SK-N-SH (cell line): Measurements from ENCODE around the gene KRTAP12-1. TPM values are rescaled to one million over a fixed set of nuclear protein-coding genes. Genes with fewer than 3 reads are reported as not detected.

ENCODE experiments used
- CTCF ChIA-PET: fragments of 300-600, 350-600 bp; formaldehyde crosslinking; extraction: SDS; loops from one replicate; lab custom pipeline; 2021; lab: Yijun Ruan, JAX
- POLR2A ChIA-PET: fragments of 350-600 bp; sonication (Branson Sonifier 250); formaldehyde crosslinking; extraction: SDS; loops from one replicate; lab custom pipeline; 2020; ENCODE audit warnings: antibody characterized with exemption, inconsistent platforms; lab: Yijun Ruan, JAX
- DNase-seq: peaks from one replicate; pipeline ENCODE4 v3.0.0; 2012
- H2AFZ ChIP-seq: fragments of 200-600 bp; sonication (generic); 2 replicates; pipeline ENCODE4 v1.8.1; 2016; ENCODE audit warnings: antibody characterized with exemption, mild to moderate bottlenecking, low read depth
- H3F3A ChIP-seq: fragments of 200-600 bp; sonication (generic); replicated peaks from 2 replicates; pipeline ENCODE3; 2016; ENCODE audit warnings: antibody characterized with exemption, mild to moderate bottlenecking; ENCODE audit not compliant: insufficient read depth
- H3K27ac ChIP-seq, 2 experiments: fragments of 200-500 bp in 1 of 2; fragments of 200-600 bp in 1 of 2; sonication (Bioruptor generic) in 1 of 2; sonication (generic), shearing (Covaris generic) in 1 of 2; 2 replicates each; pipeline versions ENCODE4 v1.5.1 to v1.6.1; 2014 to 2016; ENCODE audit warnings: low read depth in 2 of 2, inconsistent platforms in 1 of 2, low read length in 1 of 2, mild to moderate bottlenecking in 1 of 2, mixed read lengths in 1 of 2
- H3K27me3 ChIP-seq: fragments of 200-600 bp; sonication (generic), shearing (Covaris generic); 2 replicates; pipeline ENCODE4 v1.6.1; 2016; ENCODE audit warnings: mixed run types; ENCODE audit not compliant: insufficient read depth
- H3K36me3 ChIP-seq, 2 experiments: fragments of 200-500 bp in 1 of 2; fragments of 200-600 bp in 1 of 2; sonication (Bioruptor generic) in 1 of 2; sonication (generic) in 1 of 2; replicated peaks in 1 of 2; 2 replicates each; pipeline versions ENCODE3 to v1.5.1; 2014 to 2016; ENCODE audit warnings: low read length in 1 of 2, mild to moderate bottlenecking in 1 of 2; ENCODE audit not compliant: insufficient read depth in 2 of 2, control insufficient read depth in 1 of 2
- H3K4me1 ChIP-seq, 2 experiments: fragments of 200-500 bp in 1 of 2; fragments of 200-600 bp in 1 of 2; sonication (Bioruptor generic) in 1 of 2; sonication (generic), shearing (Covaris generic) in 1 of 2; 2 replicates each; pipeline versions ENCODE4 v1.5.1 to v1.6.1; 2014 to 2016; ENCODE audit warnings: low read depth in 1 of 2, low read length in 1 of 2, mixed run types in 1 of 2; ENCODE audit not compliant: insufficient read depth in 2 of 2, control insufficient read depth in 1 of 2
- H3K4me2 ChIP-seq: fragments of 200-600 bp; sonication (generic), shearing (Covaris generic); 2 replicates; pipeline ENCODE4 v1.6.1; 2017; ENCODE audit warnings: mixed run types
- H3K4me3 ChIP-seq, 2 experiments: fragments of 200-500 bp in 1 of 2; fragments of 200-600 bp in 1 of 2; sonication (Bioruptor generic) in 1 of 2; sonication (generic), shearing (Covaris generic) in 1 of 2; 2 replicates each; pipeline versions ENCODE4 v1.5.1 to v1.8.1; 2014 to 2016; ENCODE audit warnings: low read depth in 2 of 2, inconsistent platforms in 1 of 2, low read length in 1 of 2, mild to moderate bottlenecking in 1 of 2, mixed read lengths in 1 of 2, moderate library complexity in 1 of 2
- H3K79me2 ChIP-seq: fragments of 200-600 bp; sonication (generic); 2 replicates; pipeline ENCODE4 v1.8.1; 2017; ENCODE audit warnings: mild to moderate bottlenecking; ENCODE audit not compliant: insufficient read depth
- H3K9ac ChIP-seq: fragments of 200-600 bp; sonication (generic); 2 replicates; pipeline ENCODE4 v1.6.1; 2017; ENCODE audit warnings: mixed run types
- H3K9me2 ChIP-seq: fragments of 200-600 bp; sonication (generic); 2 replicates; pipeline ENCODE4 v1.6.1; 2017; ENCODE audit warnings: mixed run types
- H3K9me3 ChIP-seq: fragments of 200-600 bp; sonication (generic); 2 replicates; pipeline ENCODE4 v1.6.1; 2017; ENCODE audit warnings: mixed run types, mild to moderate bottlenecking, moderate library complexity
- H4K20me1 ChIP-seq: fragments of 200-600 bp; sonication (generic); 2 replicates; pipeline ENCODE4 v1.6.1; 2017; ENCODE audit warnings: mild to moderate bottlenecking, mixed run types; ENCODE audit not compliant: insufficient read depth
- MAX ChIP-seq: IDR thresholded peaks from 2 replicates; pipeline ENCODE4 v1.4.0; 2012; ENCODE audit warnings: low read depth
- MEF2A ChIP-seq: IDR thresholded peaks from 2 replicates; pipeline ENCODE4 v1.4.0; 2012; ENCODE audit warnings: low read depth, borderline replicate concordance
- MXI1 ChIP-seq: IDR thresholded peaks from 2 replicates; pipeline ENCODE4 v1.6.1; 2012; ENCODE audit warnings: mild to moderate bottlenecking, low read depth, low read length, improper control_type of control experiment
- POLR2AphosphoS5 ChIP-seq: IDR thresholded peaks from 2 replicates; pipeline ENCODE4 v1.6.1; 2012; ENCODE audit warnings: low read depth, low read length
- REST ChIP-seq: IDR thresholded peaks from 2 replicates; pipeline ENCODE4 v1.6.1; 2012; ENCODE audit warnings: mild to moderate bottlenecking, low read depth, low read length, moderate library complexity
- TAF1 ChIP-seq: IDR thresholded peaks from 2 replicates; pipeline ENCODE4 v1.6.1; 2012; ENCODE audit warnings: low read depth, mild to moderate bottlenecking, low read length, moderate library complexity, borderline replicate concordance
- TEAD4 ChIP-seq: IDR thresholded peaks from 2 replicates; pipeline ENCODE4 v1.4.0; 2012; ENCODE audit warnings: mild to moderate bottlenecking, borderline replicate concordance; ENCODE audit not compliant: insufficient read depth
- WGBS: methylation state at CpG from one replicate; pipeline ENCODE4 v1.1.6; 2017; ENCODE audit warnings: low lambda C conversion rate; 5-methylcytosine and 5-hydroxymethylcytosine counted together
- polyA plus RNA-seq, 3 experiments: library from polyadenylated mRNA; depleted of rRNA; stranded (reverse); fragments of >200 nt; gene quantifications; 2 replicates each; pipeline ENCODE4 v1.2.3, GENCODE V29; 2012
- TF ChIP-seq, protein P1 (sequence below): IDR thresholded peaks from 2 replicates; pipeline ENCODE4 v1.4.0; 2012; ENCODE audit warnings: low read depth, borderline replicate concordance
- TF ChIP-seq, protein P2 (sequence below): fragments of 150-350 bp; IDR thresholded peaks from 2 replicates; pipeline ENCODE4 v1.6.1; 2016; ENCODE audit warnings: mild to moderate bottlenecking, low read depth, low read length

Gene KRTAP12-1
- polyA plus RNA-seq, 1 of the 3 experiments (the other 2 are of a cell fraction) = not detected

DNA sequence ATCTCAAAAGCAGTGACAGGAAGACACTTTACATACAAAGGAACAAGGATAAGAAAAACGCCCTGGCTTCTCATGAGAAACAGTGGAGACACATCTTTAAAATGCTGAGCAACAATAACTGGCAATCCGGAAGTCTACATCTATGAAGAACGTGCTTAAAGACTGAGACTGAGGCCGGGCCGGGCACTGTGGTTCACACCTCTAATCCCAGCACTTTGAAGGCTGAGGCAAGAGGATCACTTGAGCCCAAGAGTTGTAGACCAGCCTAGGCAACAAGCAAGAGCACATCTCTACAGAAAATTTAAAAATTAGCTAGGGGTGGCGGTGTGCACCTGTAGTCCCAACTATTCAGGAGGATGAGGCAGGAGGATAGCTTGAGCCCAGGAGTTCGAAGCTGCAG is 2.1 kb upstream of the KRTAP12-1 start (continued):
- TF ChIP-seq, protein P1, sequence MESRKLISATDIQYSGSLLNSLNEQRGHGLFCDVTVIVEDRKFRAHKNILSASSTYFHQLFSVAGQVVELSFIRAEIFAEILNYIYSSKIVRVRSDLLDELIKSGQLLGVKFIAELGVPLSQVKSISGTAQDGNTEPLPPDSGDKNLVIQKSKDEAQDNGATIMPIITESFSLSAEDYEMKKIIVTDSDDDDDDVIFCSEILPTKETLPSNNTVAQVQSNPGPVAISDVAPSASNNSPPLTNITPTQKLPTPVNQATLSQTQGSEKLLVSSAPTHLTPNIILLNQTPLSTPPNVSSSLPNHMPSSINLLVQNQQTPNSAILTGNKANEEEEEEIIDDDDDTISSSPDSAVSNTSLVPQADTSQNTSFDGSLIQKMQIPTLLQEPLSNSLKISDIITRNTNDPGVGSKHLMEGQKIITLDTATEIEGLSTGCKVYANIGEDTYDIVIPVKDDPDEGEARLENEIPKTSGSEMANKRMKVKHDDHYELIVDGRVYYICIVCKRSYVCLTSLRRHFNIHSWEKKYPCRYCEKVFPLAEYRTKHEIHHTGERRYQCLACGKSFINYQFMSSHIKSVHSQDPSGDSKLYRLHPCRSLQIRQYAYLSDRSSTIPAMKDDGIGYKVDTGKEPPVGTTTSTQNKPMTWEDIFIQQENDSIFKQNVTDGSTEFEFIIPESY = no peak
- TF ChIP-seq TEAD4 = no peak
- TF ChIP-seq MAX = no peak
- no peak for TF ChIP-seq MXI1

- no peak overlapping the region for H2AFZ ChIP-seq
- H3K27me3 ChIP-seq = peaks cover 38% of the 10 kb centered on the region
- H4K20me1 ChIP-seq = no peaks in the 10 kb centered on the region
- no peaks in the 10 kb centered on the region for H3K36me3 ChIP-seq
- no peaks in the 10 kb centered on the region for H3K4me1 ChIP-seq
- no peak overlapping the region for H3K9ac ChIP-seq
- ChIA-PET CTCF (interaction anchor here (1.1 kb wide), 1 partner anchor 9 kb away, joined by 3 read pairs; no protein-coding TSS in a partner anchor), POLR2A (no interaction called here)
- no peak overlapping the region for H3K4me2 ChIP-seq
- no peaks in the 10 kb centered on the region for H3K9me2 ChIP-seq
- no peak overlapping the region for H3K27ac ChIP-seq
- no peaks in the 10 kb centered on the region for H3K9me3 ChIP-seq
- WGBS = 8% methylated on average over 15 of the region's 15 CpGs
- H3K79me2 ChIP-seq = no peaks in the 10 kb centered on the region
- H3F3A ChIP-seq = no peaks in the 10 kb centered on the region
- DNase-seq = no peak
- no peak overlapping the region for H3K4me3 ChIP-seq
- TF ChIP-seq REST (no peak), POLR2AphosphoS5 (no peak), TAF1 (no peak), MEF2A (no peak)
- TF ChIP-seq, protein P2, sequence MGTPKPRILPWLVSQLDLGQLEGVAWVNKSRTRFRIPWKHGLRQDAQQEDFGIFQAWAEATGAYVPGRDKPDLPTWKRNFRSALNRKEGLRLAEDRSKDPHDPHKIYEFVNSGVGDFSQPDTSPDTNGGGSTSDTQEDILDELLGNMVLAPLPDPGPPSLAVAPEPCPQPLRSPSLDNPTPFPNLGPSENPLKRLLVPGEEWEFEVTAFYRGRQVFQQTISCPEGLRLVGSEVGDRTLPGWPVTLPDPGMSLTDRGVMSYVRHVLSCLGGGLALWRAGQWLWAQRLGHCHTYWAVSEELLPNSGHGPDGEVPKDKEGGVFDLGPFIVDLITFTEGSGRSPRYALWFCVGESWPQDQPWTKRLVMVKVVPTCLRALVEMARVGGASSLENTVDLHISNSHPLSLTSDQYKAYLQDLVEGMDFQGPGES = no peak
- TF ChIP-seq, protein P1 = no peak
Measured at GRCh38 chr21:44682580-44683151, 703 bp upstream of the KRTAP12-1 start.
